Measurements from ENCODE around the gene PTPRM.

DNA sequence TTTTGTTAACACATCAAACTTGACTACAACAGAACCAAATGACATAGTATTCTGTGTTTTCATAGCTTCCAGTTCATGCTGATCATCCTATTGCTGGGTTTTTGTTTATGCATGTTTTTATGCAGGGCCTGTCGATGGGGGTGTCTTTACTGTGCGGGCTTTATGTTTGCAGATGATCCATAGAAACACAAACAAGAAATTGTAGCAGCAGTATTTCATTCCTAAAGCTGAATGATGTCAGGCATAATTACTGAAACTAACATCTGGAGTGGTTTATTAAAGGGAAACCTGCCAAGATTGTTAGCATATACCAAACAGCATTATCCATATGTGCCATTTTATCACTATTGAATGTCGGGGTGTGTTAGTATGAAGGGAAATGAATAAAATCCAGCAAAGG lies 129.7 kb downstream of the PTPRM start:
- TF ChIP-seq, protein P1, sequence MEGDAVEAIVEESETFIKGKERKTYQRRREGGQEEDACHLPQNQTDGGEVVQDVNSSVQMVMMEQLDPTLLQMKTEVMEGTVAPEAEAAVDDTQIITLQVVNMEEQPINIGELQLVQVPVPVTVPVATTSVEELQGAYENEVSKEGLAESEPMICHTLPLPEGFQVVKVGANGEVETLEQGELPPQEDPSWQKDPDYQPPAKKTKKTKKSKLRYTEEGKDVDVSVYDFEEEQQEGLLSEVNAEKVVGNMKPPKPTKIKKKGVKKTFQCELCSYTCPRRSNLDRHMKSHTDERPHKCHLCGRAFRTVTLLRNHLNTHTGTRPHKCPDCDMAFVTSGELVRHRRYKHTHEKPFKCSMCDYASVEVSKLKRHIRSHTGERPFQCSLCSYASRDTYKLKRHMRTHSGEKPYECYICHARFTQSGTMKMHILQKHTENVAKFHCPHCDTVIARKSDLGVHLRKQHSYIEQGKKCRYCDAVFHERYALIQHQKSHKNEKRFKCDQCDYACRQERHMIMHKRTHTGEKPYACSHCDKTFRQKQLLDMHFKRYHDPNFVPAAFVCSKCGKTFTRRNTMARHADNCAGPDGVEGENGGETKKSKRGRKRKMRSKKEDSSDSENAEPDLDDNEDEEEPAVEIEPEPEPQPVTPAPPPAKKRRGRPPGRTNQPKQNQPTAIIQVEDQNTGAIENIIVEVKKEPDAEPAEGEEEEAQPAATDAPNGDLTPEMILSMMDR (IDR thresholded peaks at IDR 0.05; ENCODE audit: insufficient read depth, low read length, poor library complexity, severe bottlenecking) = no peak
- TF ChIP-seq EZH2phosphoT487 (conservative IDR thresholded peaks at IDR 0.05; ENCODE audit: low read length) = no peak

Data from SU-DHL-6 (cell line).